AG10803 (cell line): ENCODE data around the gene MCTP1.

Experiments
- DNase-seq: peaks from one replicate; pipeline ENCODE4 v3.0.0; 2010; ENCODE audit warnings: low read depth
- H3K4me3 ChIP-seq: 2 replicates; pipeline ENCODE4 v1.5.1; 2011; ENCODE audit warnings: mild to moderate bottlenecking, low read length, control low read depth
- CTCF ChIP-seq: conservative IDR thresholded peaks from 2 replicates; pipeline ENCODE4 v1.5.1; 2011; ENCODE audit warnings: mild to moderate bottlenecking, low read length, control low read depth, inconsistent platforms

The MCTP1 gene

GRCh38 chr5:94691949-94692348, 592.9 kb downstream of the MCTP1 start:
- peak; percentile 54 for DNase-seq
- TF ChIP-seq CTCF: no peak
- no peak overlapping the region for H3K4me3 ChIP-seq

- H3K4me3 ChIP-seq: no peak overlapping the region
- no peak for DNase-seq
- no peak for TF ChIP-seq CTCF
Observed at GRCh38 chr5:94691291-94691690, 593.6 kb downstream of the MCTP1 start.

GRCh38 chr5:94690778-94691177, 594.1 kb downstream of the MCTP1 start:
- no peak for TF ChIP-seq CTCF
- DNase-seq: no peak
- no peak overlapping the region for H3K4me3 ChIP-seq

- DNase-seq: no peak
- no peak for TF ChIP-seq CTCF
- no peak overlapping the region for H3K4me3 ChIP-seq
Observed at GRCh38 chr5:94689908-94690307, 595.0 kb downstream of the MCTP1 start.

- H3K4me3 ChIP-seq: no peak overlapping the region
- TF ChIP-seq CTCF: no peak
- no peak for DNase-seq
Observed at GRCh38 chr5:94682814-94683520, 601.9 kb downstream of the MCTP1 start.

- TF ChIP-seq CTCF: no peak
- no peak overlapping the region for H3K4me3 ChIP-seq
- DNase-seq: no peak
Observed at GRCh38 chr5:94675965-94676618, 608.8 kb downstream of the MCTP1 start.
